Naive B cell (primary cell): ENCODE data around the gene CMIP. TPM values are rescaled to one million over a fixed set of nuclear protein-coding genes. Genes with fewer than 3 reads are reported as not detected.

Experiments
- ATAC-seq, 2 donors: fragments of 150-1000 bp; cut with Tn5 transposase; 2 replicates each; pipeline ENCODE4 v1.10.0; 2021; ENCODE audit warnings: low read depth in 2 of 2, mild to moderate bottlenecking in 2 of 2, moderate library complexity in 2 of 2
- DNase-seq: peaks from one replicate; pipeline ENCODE4 v3.0.0; 2022
- H3K27ac Mint-ChIP-seq, 6 donors: one replicate each; pipeline ENCODE4 v1.8.0; 2020 to 2022; ENCODE audit warnings: mild to moderate bottlenecking in 6 of 6, mixed read lengths in 6 of 6, moderate library complexity in 5 of 6, inconsistent platforms in 2 of 6
- H3K27me3 Mint-ChIP-seq, 3 donors: one replicate each; pipeline ENCODE4 v1.8.0; 2021 to 2022; ENCODE audit warnings: mixed read lengths in 3 of 3, mild to moderate bottlenecking in 1 of 3
- H3K36me3 Mint-ChIP-seq, 2 donors: one replicate each; pipeline ENCODE4 v1.8.0; 2020 to 2022; ENCODE audit warnings: mixed read lengths in 2 of 2, inconsistent platforms in 1 of 2, mild to moderate bottlenecking in 1 of 2
- H3K4me1 Mint-ChIP-seq, 3 donors: one replicate each; pipeline ENCODE4 v1.8.0; 2020 to 2022; ENCODE audit warnings: mixed read lengths in 3 of 3, inconsistent platforms in 1 of 3, mild to moderate bottlenecking in 1 of 3, moderate library complexity in 1 of 3
- H3K4me3 Mint-ChIP-seq, 8 donors: one replicate each; pipeline ENCODE4 v1.8.0; 2020 to 2022; ENCODE audit warnings: mild to moderate bottlenecking in 8 of 8, mixed read lengths in 8 of 8, moderate library complexity in 8 of 8, inconsistent platforms in 2 of 8
- H3K9me3 Mint-ChIP-seq, 7 donors: one replicate each; pipeline ENCODE4 v1.8.0; 2020 to 2022; ENCODE audit warnings: mixed read lengths in 7 of 7, mild to moderate bottlenecking in 5 of 7, inconsistent platforms in 2 of 7, moderate library complexity in 1 of 7
- polyA plus RNA-seq, 6 donors: library from polyadenylated mRNA; unstranded; fragments of 300-500 nt; fragmentation: Illumina TruSeq; gene quantifications; one replicate each; pipeline ENCODE4 v1.2.3, GENCODE V29; 2021; ENCODE audit warnings: low read depth in 6 of 6

Gene CMIP
- polyA plus RNA-seq, 6 donors from 2014 or later, result 0.61 to 2.5 (median 1.3) TPM

DNA sequence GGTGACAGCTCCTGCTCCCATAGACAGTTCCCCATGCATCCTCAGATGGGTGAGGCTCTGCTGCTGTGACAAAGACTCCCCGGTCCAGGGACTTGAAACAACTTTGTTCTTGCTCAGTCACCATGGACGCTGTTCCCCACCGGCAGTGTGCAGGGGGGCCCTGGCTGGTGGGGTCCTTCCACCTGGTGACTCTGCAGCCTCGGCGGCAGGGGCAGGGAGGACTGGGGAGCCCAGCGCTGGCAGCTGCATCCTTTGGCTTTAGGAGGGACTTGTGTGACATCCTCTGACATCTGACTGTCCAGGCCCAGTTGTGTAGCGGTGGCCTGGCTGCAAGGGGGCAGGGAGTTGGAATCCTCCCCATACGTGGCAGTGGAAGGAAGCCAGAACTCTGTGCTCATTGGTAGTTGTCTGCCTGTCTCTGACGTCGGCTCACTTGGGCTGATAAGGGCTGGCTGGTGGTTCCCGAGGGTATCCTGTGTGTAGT lies 107.3 kb downstream of the CMIP start:
- DNase-seq (no peak), ATAC-seq (no peak)
- H3K4me1 Mint-ChIP-seq, result peaks cover 47 to 79% (median 67%) of the 10 kb centered on the region in 3 donors
- peaks cover 0 to 3% (median 0%) of the 10 kb centered on the region in 7 donors for H3K9me3 Mint-ChIP-seq
- H3K36me3 Mint-ChIP-seq, result peaks cover 0 to 6% of the 10 kb centered on the region in 2 donors
- H3K27ac Mint-ChIP-seq, result peak overlapping the region; percentile 9 to 81 (median 30)
- no peaks in the 10 kb centered on the region for H3K27me3 Mint-ChIP-seq
- no peak overlapping the region for H3K4me3 Mint-ChIP-seq

GRCh38 chr16:81552743-81553079 lies 108.1 kb downstream of the CMIP start:
- H3K36me3 Mint-ChIP-seq, result peaks cover 0 to 6% of the 10 kb centered on the region in 2 donors
- peak overlapping the region in 1 of 8 donors; percentile 35 for H3K4me3 Mint-ChIP-seq
- ATAC-seq (no peak), DNase-seq (no peak)
- H3K27ac Mint-ChIP-seq, result peak overlapping the region in 3 of 6 donors; percentile 34 to 75 (median 65)
- peaks cover 42 to 71% (median 64%) of the 10 kb centered on the region in 3 donors for H3K4me1 Mint-ChIP-seq
- peaks cover 0 to 3% (median 0%) of the 10 kb centered on the region in 7 donors for H3K9me3 Mint-ChIP-seq
- H3K27me3 Mint-ChIP-seq, result no peaks in the 10 kb centered on the region

DNA sequence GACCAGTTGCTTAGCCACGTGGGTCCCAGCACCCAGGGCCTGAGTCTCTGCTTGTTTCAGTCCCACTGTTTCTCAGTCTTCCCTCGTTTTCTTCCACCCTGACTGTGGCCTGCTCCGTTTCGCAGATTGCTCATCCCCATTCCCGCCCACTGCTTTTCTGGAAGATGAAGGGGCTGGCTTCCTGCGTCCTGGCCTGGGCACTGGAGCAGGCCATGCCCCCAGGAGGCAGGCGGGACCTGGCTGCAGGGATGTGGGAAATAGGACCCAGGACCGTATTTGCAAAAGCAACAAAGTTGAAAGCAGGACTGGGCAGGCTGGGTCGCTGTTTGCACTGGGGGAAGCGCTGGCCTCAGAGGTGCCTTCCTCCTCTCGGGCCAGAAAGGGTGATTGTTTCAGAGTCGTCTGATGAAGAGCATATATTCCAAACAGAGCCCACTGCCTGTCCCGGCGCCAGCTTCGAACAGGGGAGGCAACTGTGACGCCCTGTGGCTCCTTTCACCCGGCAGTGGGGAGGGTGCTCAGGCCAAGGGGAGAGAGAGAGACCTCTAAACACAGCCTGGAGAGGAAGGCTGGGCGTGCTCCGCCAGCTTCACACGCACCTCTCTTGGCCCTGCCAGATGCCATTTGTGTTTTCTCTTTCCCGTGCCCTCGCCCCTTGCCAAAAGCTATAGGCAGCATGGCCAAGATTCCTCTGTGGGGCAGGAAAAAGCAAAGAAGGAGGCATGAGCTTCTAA lies 108.6 kb downstream of the CMIP start:
- peaks cover 47 to 74% (median 69%) of the 10 kb centered on the region in 3 donors for H3K4me1 Mint-ChIP-seq
- no peak for ATAC-seq
- peaks cover 0 to 3% (median 0%) of the 10 kb centered on the region in 7 donors for H3K9me3 Mint-ChIP-seq
- H3K27me3 Mint-ChIP-seq, result no peaks in the 10 kb centered on the region
- no peak overlapping the region for H3K4me3 Mint-ChIP-seq
- no peak overlapping the region for H3K27ac Mint-ChIP-seq
- peaks cover 0 to 6% of the 10 kb centered on the region in 2 donors for H3K36me3 Mint-ChIP-seq
- DNase-seq, result no peak

DNA sequence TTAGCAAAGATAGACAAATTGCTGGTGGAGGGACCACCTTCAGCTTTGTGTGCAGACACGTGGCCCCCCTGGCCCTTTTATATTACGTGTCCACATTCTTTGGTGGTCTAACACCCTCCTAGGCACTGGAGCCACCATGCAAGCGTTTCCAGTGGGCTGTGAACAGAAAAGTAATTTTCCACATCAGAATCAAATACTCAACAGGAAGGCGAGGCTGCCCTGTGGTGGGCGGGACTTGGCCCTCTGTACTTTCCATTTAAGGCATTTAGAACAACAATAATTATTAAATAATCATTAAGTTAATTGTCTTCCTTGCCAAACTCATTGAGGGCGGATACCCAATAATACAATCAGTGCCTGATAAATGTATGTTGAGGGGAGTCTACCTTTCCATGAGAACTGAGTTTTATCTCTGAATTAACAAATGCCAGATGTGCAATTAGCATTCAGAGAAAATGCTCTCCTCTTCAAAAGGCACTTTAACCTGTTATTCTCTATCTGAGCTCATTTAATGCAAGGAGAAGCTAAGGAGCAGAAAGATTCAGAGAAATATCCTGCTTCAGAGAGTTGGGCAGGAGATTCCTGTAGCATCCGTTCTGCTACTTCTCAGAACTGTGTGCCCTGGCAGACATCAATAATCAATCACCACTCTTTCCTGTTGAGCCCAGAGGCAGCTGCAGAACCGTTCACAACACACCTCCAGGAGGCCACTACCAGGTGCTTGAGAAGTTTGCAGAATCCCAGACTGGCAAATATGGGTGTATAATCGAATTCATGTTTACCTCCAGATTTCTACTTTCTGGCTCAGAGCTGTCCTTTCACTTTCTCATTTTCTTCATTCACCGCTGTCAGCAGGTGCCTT lies 109.4 kb downstream of the CMIP start:
- no peak for DNase-seq
- Mint-ChIP-seq H3K27me3 (no peaks in the 10 kb centered on the region), H3K4me3 (peak overlapping the region in 1 of 8 donors; percentile 6), H3K9me3 (peaks cover 0 to 3% (median 0%) of the 10 kb centered on the region in 7 donors), H3K36me3 (peaks cover 0 to 6% of the 10 kb centered on the region in 2 donors), H3K4me1 (peaks cover 48 to 76% (median 75%) of the 10 kb centered on the region in 3 donors), H3K27ac (peak overlapping the region in 4 of 6 donors; percentile 39 to 89 (median 59))
- no peak for ATAC-seq

DNA sequence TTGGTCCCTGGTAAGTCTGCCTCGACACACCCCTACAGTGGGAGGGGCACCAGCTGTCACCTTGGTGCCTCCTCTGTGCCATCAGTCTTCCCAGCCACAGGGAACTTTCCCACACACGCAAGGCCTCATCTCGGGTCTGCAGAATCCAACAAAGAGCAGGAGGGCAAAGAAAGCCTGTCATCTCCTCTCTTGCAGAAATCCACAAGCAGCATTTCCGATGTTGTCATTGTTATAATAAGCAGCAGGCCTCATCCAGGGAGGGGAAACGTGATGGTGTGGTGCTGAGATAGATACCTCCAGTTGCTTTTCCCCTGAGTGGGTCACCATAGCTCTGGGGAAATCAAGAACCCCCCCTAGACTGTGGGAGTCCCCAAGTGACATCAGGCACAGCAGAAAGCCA lies 110.4 kb downstream of the CMIP start:
- no peaks in the 10 kb centered on the region for H3K27me3 Mint-ChIP-seq
- H3K4me3 Mint-ChIP-seq, result no peak overlapping the region
- DNase-seq, result no peak
- H3K9me3 Mint-ChIP-seq, result peaks cover 0 to 3% (median 0%) of the 10 kb centered on the region in 7 donors
- ATAC-seq, result no peak
- peaks cover 0 to 6% of the 10 kb centered on the region in 2 donors for H3K36me3 Mint-ChIP-seq
- H3K27ac Mint-ChIP-seq, result peak overlapping the region in 1 of 6 donors; percentile 48
- peaks cover 43 to 69% (median 68%) of the 10 kb centered on the region in 3 donors for H3K4me1 Mint-ChIP-seq

DNA sequence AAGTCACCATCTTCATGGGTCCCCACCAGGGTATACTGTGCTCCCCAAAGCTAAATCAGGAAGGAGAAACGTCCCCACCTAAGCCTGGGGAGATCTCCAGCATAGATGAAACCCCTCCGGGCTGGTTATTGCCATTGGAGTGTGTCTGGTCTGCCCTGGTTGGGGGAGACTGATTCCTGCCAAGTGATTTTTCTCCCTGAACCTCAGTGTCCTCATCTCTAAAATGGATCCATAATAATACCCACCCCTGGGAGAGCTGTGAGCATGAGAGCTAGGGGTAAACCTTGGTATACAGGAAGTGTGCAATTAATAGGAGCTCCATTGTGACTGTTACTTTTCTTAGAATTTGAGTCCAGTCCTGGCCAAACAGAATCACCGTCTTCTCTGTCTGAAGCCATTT lies 111.1 kb downstream of the CMIP start:
- DNase-seq (no peak), ATAC-seq (no peak)
- Mint-ChIP-seq H3K4me1 (peaks cover 38 to 65% (median 65%) of the 10 kb centered on the region in 3 donors), H3K4me3 (no peak overlapping the region), H3K36me3 (peaks cover 0 to 6% of the 10 kb centered on the region in 2 donors), H3K27me3 (no peaks in the 10 kb centered on the region), H3K27ac (no peak overlapping the region), H3K9me3 (peaks cover 0 to 3% (median 0%) of the 10 kb centered on the region in 7 donors)

DNA sequence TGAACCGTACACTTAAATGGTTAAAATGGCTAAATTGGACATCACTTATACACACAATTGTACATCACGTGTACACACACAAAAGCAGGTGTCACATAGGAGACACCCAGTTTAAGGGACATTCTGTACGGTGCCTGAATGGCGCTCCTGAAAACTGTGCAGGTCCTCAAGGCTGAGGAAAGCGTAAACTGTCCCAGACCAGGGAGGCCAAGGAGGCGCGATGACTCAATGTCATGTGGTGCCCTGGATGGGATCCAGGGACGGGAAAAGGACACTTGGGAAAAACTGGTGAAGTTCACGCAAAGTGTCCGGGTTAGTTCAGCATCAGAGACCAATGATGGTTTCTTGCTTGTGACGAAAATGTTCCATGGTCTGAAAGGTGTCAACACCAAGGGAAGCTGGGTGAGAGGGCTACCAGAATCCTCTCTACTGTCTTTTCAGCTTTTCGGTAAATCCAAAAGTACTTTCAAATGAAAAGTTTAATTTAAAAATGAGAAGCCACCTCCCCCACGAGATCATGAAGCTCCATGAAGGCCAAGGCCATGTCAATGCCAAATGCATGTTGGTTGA lies 112.2 kb downstream of the CMIP start:
- no peak for DNase-seq
- no peak for ATAC-seq
- Mint-ChIP-seq H3K36me3 (peaks cover 0 to 6% of the 10 kb centered on the region in 2 donors), H3K27me3 (no peaks in the 10 kb centered on the region), H3K9me3 (peaks cover 0 to 3% (median 0%) of the 10 kb centered on the region in 7 donors), H3K4me3 (no peak overlapping the region), H3K27ac (no peak overlapping the region), H3K4me1 (peaks cover 34 to 66% (median 64%) of the 10 kb centered on the region in 3 donors)

GRCh38 chr16:81558077-81558443 lies 113.5 kb downstream of the CMIP start:
- peak overlapping the region in 4 of 6 donors; percentile 22 to 85 (median 34) for H3K27ac Mint-ChIP-seq

DNA sequence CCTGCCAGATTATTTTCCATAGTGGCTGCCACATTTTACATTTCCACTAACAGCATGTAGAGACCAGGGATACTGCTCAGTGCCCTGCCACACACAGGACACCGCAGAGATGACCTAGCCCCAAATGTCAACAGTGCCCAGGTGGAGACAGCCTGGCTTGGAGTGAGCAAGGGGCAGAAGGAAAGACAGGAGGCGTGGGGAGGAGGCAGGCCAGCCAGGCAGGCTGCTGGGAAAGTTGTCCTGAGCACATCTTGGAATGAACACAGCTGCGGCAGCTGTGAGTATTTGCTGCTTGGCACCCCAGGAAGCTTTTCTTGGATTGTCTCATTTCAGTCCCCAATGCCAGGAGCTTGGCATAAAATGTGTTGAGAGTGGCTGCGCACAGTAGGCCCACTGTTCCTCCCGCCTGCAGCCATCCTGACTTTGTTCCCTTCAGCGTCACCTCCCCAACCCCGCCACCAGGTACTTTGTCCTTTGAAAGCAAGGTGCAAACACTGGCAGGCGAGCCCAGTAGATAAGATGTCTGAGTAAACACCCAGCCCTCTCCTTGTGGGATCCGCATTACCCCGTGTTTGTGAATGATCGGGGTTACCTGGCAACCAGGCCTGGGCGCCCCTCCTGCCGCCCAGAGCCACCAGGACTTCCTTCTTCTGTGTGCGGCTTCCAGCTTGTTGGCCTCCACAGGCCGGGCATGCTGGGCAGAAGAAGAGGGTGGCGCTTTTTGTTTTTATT lies 114.0 kb downstream of the CMIP start:
- DNase-seq, result peak; percentile 17
- Mint-ChIP-seq H3K4me3 (peak overlapping the region in 2 of 8 donors; percentile 22 to 33), H3K4me1 (peaks cover 23 to 65% (median 58%) of the 10 kb centered on the region in 3 donors), H3K27me3 (no peaks in the 10 kb centered on the region), H3K27ac (peak overlapping the region in 5 of 6 donors; percentile 22 to 85 (median 43)), H3K36me3 (no peaks in the 10 kb centered on the region), H3K9me3 (no peaks in the 10 kb centered on the region)
- peak; percentile 69 to 72 for ATAC-seq

More at GRCh38 chr16:81558077-81558443, 113.5 kb downstream of the CMIP start:
- Mint-ChIP-seq H3K36me3 (no peaks in the 10 kb centered on the region), H3K4me3 (no peak overlapping the region), H3K4me1 (peaks cover 28 to 65% (median 58%) of the 10 kb centered on the region in 3 donors), H3K9me3 (no peaks in the 10 kb centered on the region), H3K27me3 (no peaks in the 10 kb centered on the region)
- ATAC-seq, result no peak
- no peak for DNase-seq

GRCh38 chr16:81560979-81561657 lies 116.5 kb downstream of the CMIP start:
- Mint-ChIP-seq H3K4me3 (peak overlapping the region in 1 of 8 donors; percentile 36), H3K4me1 (peaks cover 37 to 66% (median 54%) of the 10 kb centered on the region in 3 donors), H3K27me3 (no peaks in the 10 kb centered on the region), H3K27ac (peak overlapping the region in 3 of 6 donors; percentile 54 to 72 (median 72)), H3K36me3 (peaks cover 0 to under 1% of the 10 kb centered on the region in 2 donors), H3K9me3 (no peaks in the 10 kb centered on the region)
- ATAC-seq (no peak), DNase-seq (no peak)

DNA sequence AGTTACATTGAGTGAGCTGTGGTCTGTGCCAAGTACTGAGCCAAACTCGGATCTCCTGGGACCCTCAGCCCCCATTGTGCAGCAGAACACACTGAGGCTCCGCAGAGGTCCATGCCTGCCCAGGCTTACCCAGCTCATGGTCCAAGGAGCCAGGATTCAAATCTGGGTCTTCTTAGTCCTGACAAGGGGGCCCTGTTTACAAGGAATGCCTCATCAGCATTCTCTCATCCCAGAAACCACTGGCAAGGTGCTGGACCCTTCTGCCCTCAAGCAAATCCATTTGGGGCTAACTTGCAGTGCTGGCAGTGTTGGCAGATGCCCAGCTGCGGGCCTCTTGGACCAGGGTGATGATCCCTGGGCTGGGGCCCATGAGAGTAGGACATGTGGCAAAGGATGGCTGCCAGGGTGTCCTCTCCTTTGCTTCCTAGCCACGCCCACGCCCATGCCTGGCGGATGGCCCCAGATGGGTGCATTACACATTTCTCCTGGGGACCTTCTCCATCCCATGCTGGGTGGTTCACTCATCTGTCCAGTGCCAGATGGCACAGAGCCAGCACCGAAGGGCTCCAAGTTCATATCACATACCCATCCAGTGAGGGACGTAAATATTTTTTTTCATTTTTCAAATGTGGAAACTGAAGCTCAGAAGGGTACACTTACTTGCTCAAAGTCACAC lies 117.7 kb downstream of the CMIP start:
- DNase-seq (no peak), ATAC-seq (no peak)
- Mint-ChIP-seq H3K9me3 (no peaks in the 10 kb centered on the region), H3K4me1 (peaks cover 37 to 65% (median 47%) of the 10 kb centered on the region in 3 donors), H3K4me3 (no peak overlapping the region), H3K36me3 (peaks cover 0 to 6% of the 10 kb centered on the region in 2 donors), H3K27ac (no peak overlapping the region), H3K27me3 (no peaks in the 10 kb centered on the region)

GRCh38 chr16:81562926-81563325 lies 118.3 kb downstream of the CMIP start:
- DNase-seq (no peak), ATAC-seq (no peak)
- Mint-ChIP-seq H3K27me3 (no peaks in the 10 kb centered on the region), H3K36me3 (peaks cover 0 to 6% of the 10 kb centered on the region in 2 donors), H3K27ac (peak overlapping the region in 1 of 6 donors; percentile 30), H3K4me1 (peaks cover 40 to 67% (median 49%) of the 10 kb centered on the region in 3 donors), H3K9me3 (no peaks in the 10 kb centered on the region), H3K4me3 (no peak overlapping the region)
